ENCODE measurements around the gene NODAL.

The NODAL gene

GRCh38 chr10:70435241-70436085 is 6.0 kb downstream of the NODAL start:
- DNase-seq (ENCODE audit: low read depth, low spot score): no peak
- no peak overlapping the region for H3K27ac ChIP-seq

- no peak overlapping the region for H3K27ac ChIP-seq
- no peak for DNase-seq (ENCODE audit: low read depth, low spot score)
Measured at GRCh38 chr10:70433581-70434280, 7.8 kb downstream of the NODAL start.

- H3K27ac ChIP-seq: no peak overlapping the region
Measured at GRCh38 chr10:70432561-70433263, 8.8 kb downstream of the NODAL start.

GRCh38 chr10:70432101-70432500 is 9.4 kb downstream of the NODAL start:
- DNase-seq (ENCODE audit: low read depth, low spot score): no peak
- H3K27ac ChIP-seq: no peak overlapping the region

More at GRCh38 chr10:70432561-70433263, 8.8 kb downstream of the NODAL start:
- no peak for DNase-seq (ENCODE audit: low read depth, low spot score)

GRCh38 chr10:70430493-70431445 is 10.7 kb downstream of the NODAL start:
- H3K27ac ChIP-seq: no peak overlapping the region
- no peak for DNase-seq (ENCODE audit: low read depth, low spot score)

GRCh38 chr10:70426823-70427222 is 14.7 kb downstream of the NODAL start:
- no peak for DNase-seq (ENCODE audit: low read depth, low spot score)
- no peak overlapping the region for H3K27ac ChIP-seq

GRCh38 chr10:70425096-70425495 is 16.4 kb downstream of the NODAL start:
- DNase-seq (ENCODE audit: low read depth, low spot score): no peak
- H3K27ac ChIP-seq: no peak overlapping the region

GRCh38 chr10:70424320-70424719 is 17.2 kb downstream of the NODAL start:
- H3K27ac ChIP-seq: no peak overlapping the region
- DNase-seq (ENCODE audit: low read depth, low spot score): no peak

GRCh38 chr10:70418713-70419112 is 22.8 kb downstream of the NODAL start:
- no peak for DNase-seq (ENCODE audit: low read depth, low spot score)

GRCh38 chr10:70418229-70418628 is 23.3 kb downstream of the NODAL start:
- H3K27ac ChIP-seq: peak overlapping the region; percentile 17
- no peak for DNase-seq (ENCODE audit: low read depth, low spot score)

More at GRCh38 chr10:70418713-70419112, 22.8 kb downstream of the NODAL start:
- H3K27ac ChIP-seq: no peak overlapping the region

GRCh38 chr10:70417568-70417967 is 23.9 kb downstream of the NODAL start:
- peak overlapping the region; percentile 17 for H3K27ac ChIP-seq
- DNase-seq (ENCODE audit: low read depth, low spot score): no peak

GRCh38 chr10:70412356-70412755 is 29.1 kb downstream of the NODAL start:
- no peak overlapping the region for H3K27ac ChIP-seq
- no peak for DNase-seq (ENCODE audit: low read depth, low spot score)

- no peak overlapping the region for H3K27ac ChIP-seq
- DNase-seq (ENCODE audit: low read depth, low spot score): no peak
Measured at GRCh38 chr10:70410608-70411007, 30.9 kb downstream of the NODAL start.

GRCh38 chr10:70409772-70410171 is 31.7 kb downstream of the NODAL start:
- no peak for DNase-seq (ENCODE audit: low read depth, low spot score)
- H3K27ac ChIP-seq: no peak overlapping the region

GRCh38 chr10:70405037-70405824 is 36.2 kb downstream of the NODAL start:
- peak; percentile 78 for DNase-seq (ENCODE audit: low read depth, low spot score)
- H3K27ac ChIP-seq: peak overlapping the region; percentile 89

- peak overlapping the region; percentile 89 for H3K27ac ChIP-seq
- DNase-seq (ENCODE audit: low read depth, low spot score): no peak
Measured at GRCh38 chr10:70404787-70405036, 36.8 kb downstream of the NODAL start.

GRCh38 chr10:70404036-70404786 is 37.3 kb downstream of the NODAL start, which contains the start of gene EIF4EBP2:
Gene EIF4EBP2 (plus strand): TSS chr10:70404145. CDS start chr10:70404402, 257 bp downstream.
- DNase-seq (ENCODE audit: low read depth, low spot score): peak; percentile 68
- H3K27ac ChIP-seq: peak within 1 kb of the TSS; percentile 89

- DNase-seq (ENCODE audit: low read depth, low spot score): no peak
- peak overlapping the region; percentile 89 for H3K27ac ChIP-seq
Measured at GRCh38 chr10:70403483-70404035, 37.9 kb downstream of the NODAL start.

All from epithelial cell of prostate (primary cell).